HG02840 (cell line): ENCODE results near the gene CDH23.

Experiments
- ATAC-seq: cut with Tn5 transposase; IDR thresholded peaks from one replicate; pipeline ENCODE4 v1.9.1; 2021; ENCODE audit warnings: mild to moderate bottlenecking, moderate library complexity, moderate number of reproducible peaks; ENCODE audit not compliant: unreplicated experiment, low FRiP score

The CDH23 gene

GRCh38 chr10:71504570-71504969 lies 107.8 kb downstream of the CDH23 start:
- ATAC-seq: no peak

DNA sequence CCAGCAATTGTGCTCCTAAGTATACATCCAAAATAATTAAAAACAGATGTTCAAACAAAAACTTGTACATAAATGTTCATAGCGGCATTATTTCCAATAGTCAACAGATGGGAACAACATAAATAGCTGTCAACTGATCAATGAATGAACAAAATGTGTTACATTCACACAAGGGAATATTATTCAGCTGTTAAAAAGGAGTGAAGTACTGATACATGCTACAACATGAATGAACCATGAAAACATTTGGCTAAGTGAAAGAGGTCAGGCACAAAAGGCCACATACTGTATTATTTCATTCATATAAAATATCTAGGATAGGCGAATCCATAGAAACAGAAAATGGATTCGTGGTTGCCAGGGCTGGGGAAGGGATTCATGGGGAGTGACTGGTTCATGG lies 109.1 kb downstream of the CDH23 start:
- no peak for ATAC-seq

- ATAC-seq: no peak
Observed at GRCh38 chr10:71509444-71509843, 112.7 kb downstream of the CDH23 start.

GRCh38 chr10:71511206-71511605 lies 114.5 kb downstream of the CDH23 start:
- ATAC-seq: no peak

GRCh38 chr10:71512312-71512711 lies 115.6 kb downstream of the CDH23 start:
- ATAC-seq: no peak

GRCh38 chr10:71512761-71513539 lies 116.2 kb downstream of the CDH23 start:
- no peak for ATAC-seq

DNA sequence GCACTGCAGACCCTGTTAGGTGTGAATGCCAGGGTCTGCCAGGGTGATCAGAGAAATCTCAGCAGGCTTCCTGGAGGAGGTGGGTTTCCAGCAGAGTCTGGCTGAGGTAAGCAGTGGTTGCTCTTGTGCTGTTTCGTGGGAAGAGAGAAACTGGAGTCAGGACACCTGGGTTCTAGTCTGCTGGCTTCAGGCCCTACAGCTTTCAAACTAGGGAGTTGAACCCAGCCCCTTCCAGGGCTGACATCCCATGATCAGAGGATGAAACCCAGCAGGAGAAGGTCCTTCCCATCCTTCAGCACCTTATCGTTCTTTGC lies 116.8 kb downstream of the CDH23 start:
- no peak for ATAC-seq

- no peak for ATAC-seq
Observed at GRCh38 chr10:71513936-71514335, 117.2 kb downstream of the CDH23 start.

DNA sequence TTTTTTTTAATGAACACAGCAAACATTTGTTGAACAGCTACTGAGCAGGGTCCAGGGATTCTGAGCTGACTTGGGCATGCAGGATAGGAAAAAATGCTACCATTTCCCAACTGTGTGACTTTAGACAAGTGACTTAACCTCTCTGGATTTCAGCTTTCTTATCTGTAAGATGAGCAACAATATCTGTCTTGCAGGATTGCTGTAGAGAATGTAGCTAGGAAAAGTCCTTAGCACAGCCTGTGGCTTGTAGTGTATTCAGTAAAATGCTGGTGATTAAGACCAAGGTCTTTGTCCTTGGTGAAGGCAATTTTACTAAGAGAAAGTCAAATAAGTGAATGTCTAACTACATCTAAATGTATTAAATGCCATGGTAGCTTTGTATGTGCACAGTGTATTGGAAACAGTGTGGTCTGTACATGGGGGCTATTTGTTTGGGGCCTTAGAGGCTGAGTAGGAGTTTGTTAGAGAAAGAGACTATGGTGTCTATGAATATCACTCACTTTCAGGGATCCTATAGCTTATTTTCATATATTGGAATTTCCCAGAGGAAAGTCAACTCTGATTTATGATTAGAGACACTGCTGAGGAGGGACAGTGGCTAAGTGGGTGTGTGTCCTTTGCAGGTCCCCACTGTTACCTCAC lies 118.9 kb downstream of the CDH23 start:
- ATAC-seq: no peak

- ATAC-seq: no peak
Observed at GRCh38 chr10:71516890-71517289, 120.2 kb downstream of the CDH23 start.

GRCh38 chr10:71517298-71518169 lies 120.8 kb downstream of the CDH23 start:
- ATAC-seq: no peak

DNA sequence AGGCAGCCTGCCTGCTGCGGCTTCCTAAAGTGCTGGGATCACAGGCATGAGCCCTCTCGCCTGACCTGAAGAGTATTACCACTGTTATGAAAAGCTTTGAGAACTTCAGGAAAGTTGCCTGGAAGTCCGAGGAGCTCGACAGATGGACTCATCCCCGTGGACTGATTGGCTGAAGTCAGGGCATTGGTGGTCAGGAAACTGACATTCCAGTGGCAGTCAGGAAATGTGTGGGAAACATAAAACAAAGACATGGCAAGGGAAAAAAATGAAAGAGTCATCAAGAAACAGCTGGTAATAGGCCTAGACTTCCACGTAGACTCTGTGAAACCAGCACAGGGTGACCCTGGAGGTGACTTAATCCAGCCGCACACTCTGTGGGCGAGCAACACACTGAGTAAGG lies 123.3 kb downstream of the CDH23 start:
- no peak for ATAC-seq

DNA sequence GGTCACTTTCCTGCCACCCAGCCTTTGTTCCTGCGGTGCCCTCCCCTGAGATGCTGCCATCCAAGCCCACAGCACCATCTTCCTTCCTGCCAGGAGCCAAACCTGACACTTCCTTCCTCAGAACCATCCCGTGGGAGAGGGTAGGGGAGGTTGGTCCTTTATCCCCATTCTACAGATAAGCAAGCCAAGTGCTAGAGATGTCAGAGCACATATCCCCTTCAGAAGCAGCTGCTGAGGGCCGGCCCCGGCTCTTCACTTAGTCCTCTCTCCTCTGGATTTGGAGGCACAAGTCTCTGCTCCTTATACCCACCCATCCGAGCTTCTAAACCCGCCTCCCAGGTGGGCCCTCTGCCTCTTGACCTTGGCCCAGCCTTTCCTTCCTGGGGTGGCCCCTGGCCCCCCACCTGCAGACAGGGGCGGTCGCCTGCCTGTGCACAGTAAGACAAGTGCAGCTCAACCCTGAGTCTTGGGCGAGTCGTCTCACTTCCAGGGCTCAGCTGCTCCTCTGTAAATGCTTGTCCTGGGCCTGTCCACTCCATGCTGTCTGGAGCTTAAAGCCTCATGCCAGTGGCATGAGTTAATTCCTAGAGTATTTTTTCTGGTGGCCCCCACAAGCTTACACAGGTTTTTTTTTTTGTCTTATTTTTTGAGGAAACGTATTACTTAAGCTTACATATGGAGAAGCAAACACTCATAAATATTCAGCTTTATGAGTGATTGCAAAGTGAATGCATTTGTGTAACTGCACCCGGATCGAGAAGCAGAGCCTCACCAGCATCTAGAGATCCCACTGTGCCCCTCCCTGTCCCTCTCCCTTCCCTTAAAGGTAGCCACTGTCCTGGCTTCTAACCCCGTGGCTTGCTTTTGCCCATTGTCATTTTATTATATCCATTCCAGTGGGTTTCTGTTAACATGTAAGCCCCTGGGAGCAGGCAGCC lies 125.1 kb downstream of the CDH23 start:
- ATAC-seq: no peak

DNA sequence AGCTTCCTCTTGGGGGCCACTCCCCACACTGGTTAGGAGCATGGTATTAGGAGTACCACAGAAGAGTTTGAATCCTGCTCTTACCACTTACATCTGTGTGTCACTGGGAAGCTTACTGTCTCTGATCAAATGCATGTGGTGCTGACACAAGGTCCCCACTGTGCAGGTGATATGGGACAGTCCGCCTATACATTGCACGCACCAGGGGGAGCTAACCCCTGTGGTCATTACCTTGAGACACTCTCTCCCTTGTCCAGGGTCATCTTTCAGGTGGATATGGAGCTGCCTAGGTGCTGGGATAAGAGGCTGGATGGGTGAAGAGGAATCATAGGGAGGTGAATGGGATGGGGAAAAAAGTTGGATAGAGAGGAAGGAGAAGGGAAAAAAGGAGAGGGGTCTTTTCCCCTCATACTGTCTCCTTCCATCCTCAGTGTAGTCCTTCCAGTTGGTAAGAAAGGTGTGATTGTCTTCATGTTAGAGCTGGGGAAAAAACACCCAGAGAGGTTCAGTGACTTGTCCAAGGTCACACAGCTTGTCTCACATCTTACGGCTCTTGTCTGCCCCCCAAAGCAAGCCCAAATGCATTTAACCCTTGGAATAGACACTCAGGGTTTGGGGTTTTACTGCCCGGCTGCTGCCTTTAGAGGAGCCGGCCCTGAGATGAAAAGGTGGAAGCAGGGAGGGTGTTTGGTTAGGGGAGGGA lies 125.9 kb downstream of the CDH23 start:
- no peak for ATAC-seq

DNA sequence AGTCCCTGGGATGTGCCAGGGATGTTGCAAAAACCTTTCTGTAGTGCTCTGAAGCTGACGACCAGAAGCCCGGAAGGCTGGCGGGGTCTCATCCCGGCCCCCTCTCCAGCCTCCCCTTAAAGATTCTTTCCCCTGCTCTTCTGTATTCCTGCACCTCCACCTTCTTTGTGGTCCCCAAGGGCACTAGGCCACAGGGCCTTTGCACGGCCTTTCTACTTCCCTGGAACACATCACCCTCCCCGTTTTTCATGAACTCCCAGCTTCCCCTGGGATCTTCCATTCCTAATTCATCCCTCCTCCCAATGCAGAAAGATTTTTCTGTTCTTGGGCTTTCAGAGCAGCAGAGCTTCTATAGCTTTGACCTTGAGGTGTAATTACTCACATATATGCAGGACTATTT lies 127.0 kb downstream of the CDH23 start:
- no peak for ATAC-seq

GRCh38 chr10:71525092-71525491 lies 128.4 kb downstream of the CDH23 start:
- no peak for ATAC-seq

- no peak for ATAC-seq
Observed at GRCh38 chr10:71525721-71526120, 129.0 kb downstream of the CDH23 start.

- ATAC-seq: no peak
Observed at GRCh38 chr10:71526653-71527052, 129.9 kb downstream of the CDH23 start.

DNA sequence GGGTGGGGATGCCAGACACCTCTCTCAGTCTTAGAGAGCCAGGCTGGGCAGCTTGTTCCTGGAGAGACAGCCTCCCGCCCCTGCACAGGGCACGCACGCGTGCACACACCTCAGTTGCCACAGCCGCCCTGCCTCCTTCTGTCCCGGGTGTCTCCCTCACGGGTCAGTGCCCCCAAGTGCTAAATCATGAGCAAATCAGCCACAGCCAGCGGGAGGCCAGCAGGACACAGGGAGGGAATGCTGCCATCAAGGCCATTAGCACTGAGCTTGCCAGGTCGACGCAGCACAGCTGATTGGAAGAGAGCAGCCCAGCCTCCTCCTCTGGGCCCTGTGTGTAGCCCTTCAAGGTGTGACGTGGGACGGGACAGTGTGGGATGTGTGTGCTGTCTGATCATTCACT lies 130.4 kb downstream of the CDH23 start:
- no peak for ATAC-seq
